Measurements from ENCODE around the gene PPM1F. TPM values are rescaled to one million over a fixed set of nuclear protein-coding genes. Genes with fewer than 3 reads are reported as not detected.
A peak's percentile ranks its signal among the peaks of the same experiment; 100 is the strongest.

PPM1F gene
- total and polyA plus RNA-seq, 3 experiments from 2014 or later = 9.2 to 29.1 (median 25.4) TPM

GRCh38 chr22:21939461-21939913, 13.2 kb downstream of the PPM1F start:
- POLR2A ChIA-PET = interaction anchor here (0.7 to 1.8 kb wide), 2 partner anchors 13 to 20 kb away, joined by 5 to 7 read pairs; partner anchors contain the start of gene PPM1F
- Histone ChIP-seq H3K4me1 (ENCODE audit: insufficient read depth, low read length) (peaks cover 16% of the 10 kb centered on the region), H3K36me3 (ENCODE audit: insufficient read depth, low read length) (peaks cover 5% of the 10 kb centered on the region), H3K9me3 (ENCODE audit: low read length) (no peaks in the 10 kb centered on the region), H3K4me3 (ENCODE audit: low read length) (no peak overlapping the region), H3K27ac (ENCODE audit: low read depth, low read length) (peak overlapping the region; percentile 27), H3K27me3 (ENCODE audit: insufficient read depth, low read length, poor library complexity, severe bottlenecking) (no peaks in the 10 kb centered on the region)
- Mint-ChIP-seq H3K4me3 (peak overlapping the region in 4 of 7 donors; percentile 16 to 87 (median 59)), H3K27me3 (peaks cover 0 to 3% of the 10 kb centered on the region in 2 donors), H3K9me3 (no peaks in the 10 kb centered on the region), H3K4me1 (peaks cover 24 to 43% (median 27%) of the 10 kb centered on the region in 3 donors), H3K36me3 (peaks cover 0 to 23% (median 7%) of the 10 kb centered on the region in 3 donors), H3K27ac (peak overlapping the region in 5 of 8 donors; percentile 26 to 88 (median 54))
- CTCF ChIA-PET = interaction anchor here (1.4 to 8.9 kb wide), 5 partner anchors 12 to 232 kb away, joined by 3 to 100 read pairs (median 9); partner anchors contain the start of gene PPM1F
- DNase-seq = no peak

- Mint-ChIP-seq H3K9me3 (no peaks in the 10 kb centered on the region), H3K27ac (peak overlapping the region; percentile 75 to 97 (median 86)), H3K27me3 (peaks cover 0 to 3% of the 10 kb centered on the region in 2 donors), H3K36me3 (peaks cover 0 to 17% (median 5%) of the 10 kb centered on the region in 3 donors), H3K4me1 (peaks cover 24 to 42% (median 27%) of the 10 kb centered on the region in 3 donors), H3K4me3 (peak overlapping the region; percentile 83 to 92 (median 87))
- POLR2A ChIA-PET = interaction anchor here (1.6 to 1.8 kb wide), 2 partner anchors 11 to 14 kb away, joined by 4 to 7 read pairs; partner anchors contain the start of gene PPM1F
- Histone ChIP-seq H3K4me1 (ENCODE audit: insufficient read depth, low read length) (peaks cover 16% of the 10 kb centered on the region), H3K36me3 (ENCODE audit: insufficient read depth, low read length) (peaks cover 5% of the 10 kb centered on the region), H3K4me3 (ENCODE audit: low read length) (no peak overlapping the region), H3K27me3 (ENCODE audit: insufficient read depth, low read length, poor library complexity, severe bottlenecking) (no peaks in the 10 kb centered on the region), H3K27ac (ENCODE audit: low read depth, low read length) (peak overlapping the region; percentile 88), H3K9me3 (ENCODE audit: low read length) (no peaks in the 10 kb centered on the region)
- CTCF ChIA-PET = interaction anchor here (0.9 to 8.9 kb wide), 11 partner anchors 12 to 297 kb away, joined by 3 to 100 read pairs (median 6); partner anchors contain the start of genes PPM1F and SDF2L1
- no peak for DNase-seq
These were observed 13.7 kb downstream of the PPM1F start for GRCh38 chr22:21938906-21939305.

- peak overlapping the region; percentile 88 for H3K27ac ChIP-seq (ENCODE audit: low read depth, low read length)
- H3K4me3 ChIP-seq (ENCODE audit: low read length) = peak overlapping the region; percentile 91
- no peaks in the 10 kb centered on the region for H3K9me3 ChIP-seq (ENCODE audit: low read length)
- peaks cover 16% of the 10 kb centered on the region for H3K4me1 ChIP-seq (ENCODE audit: insufficient read depth, low read length)
- Mint-ChIP-seq H3K4me3 (peak overlapping the region; percentile 83 to 92 (median 87)), H3K27me3 (peaks cover 0 to 3% of the 10 kb centered on the region in 2 donors), H3K36me3 (peaks cover 0 to 18% (median 5%) of the 10 kb centered on the region in 3 donors), H3K9me3 (no peaks in the 10 kb centered on the region), H3K4me1 (peaks cover 24 to 40% (median 27%) of the 10 kb centered on the region in 3 donors), H3K27ac (peak overlapping the region; percentile 78 to 97 (median 86))
- ChIA-PET POLR2A (interaction anchor here (1.6 to 1.8 kb wide), 2 partner anchors 12 to 14 kb away, joined by 4 to 7 read pairs; partner anchors contain the start of gene PPM1F), CTCF (interaction anchor here (0.7 to 8.9 kb wide), 26 partner anchors 9 to 296 kb away, joined by 3 to 100 read pairs (median 4); partner anchors contain the start of genes PPM1F and SDF2L1)
- no peaks in the 10 kb centered on the region for H3K27me3 ChIP-seq (ENCODE audit: insufficient read depth, low read length, poor library complexity, severe bottlenecking)
- peak; percentile 83 to 91 (median 87) for DNase-seq
- peaks cover 7% of the 10 kb centered on the region for H3K36me3 ChIP-seq (ENCODE audit: insufficient read depth, low read length)
These were observed 14.4 kb downstream of the PPM1F start for GRCh38 chr22:21938071-21938822.

GRCh38 chr22:21937821-21938070, 14.9 kb downstream of the PPM1F start:
- peak overlapping the region; percentile 83 to 92 (median 87) for H3K4me3 Mint-ChIP-seq
- Histone ChIP-seq H3K27me3 (ENCODE audit: insufficient read depth, low read length, poor library complexity, severe bottlenecking) (no peaks in the 10 kb centered on the region), H3K36me3 (ENCODE audit: insufficient read depth, low read length) (peaks cover 12% of the 10 kb centered on the region), H3K9me3 (ENCODE audit: low read length) (no peaks in the 10 kb centered on the region), H3K27ac (ENCODE audit: low read depth, low read length) (peak overlapping the region; percentile 88), H3K4me1 (ENCODE audit: insufficient read depth, low read length) (peaks cover 16% of the 10 kb centered on the region), H3K4me3 (ENCODE audit: low read length) (peak overlapping the region; percentile 91)
- H3K27me3 Mint-ChIP-seq = peaks cover 0 to 3% of the 10 kb centered on the region in 2 donors
- peaks cover 0 to 19% (median 8%) of the 10 kb centered on the region in 3 donors for H3K36me3 Mint-ChIP-seq
- ChIA-PET CTCF (interaction anchor here (0.7 to 8.9 kb wide), 23 partner anchors 9 to 296 kb away, joined by 3 to 100 read pairs (median 4); partner anchors contain the start of genes PPM1F and SDF2L1), POLR2A (interaction anchor here (1.6 to 1.8 kb wide), 2 partner anchors 12 to 15 kb away, joined by 4 to 7 read pairs; partner anchors contain the start of gene PPM1F)
- H3K27ac Mint-ChIP-seq = peak overlapping the region; percentile 78 to 97 (median 86)
- peaks cover 24 to 38% (median 27%) of the 10 kb centered on the region in 3 donors for H3K4me1 Mint-ChIP-seq
- no peaks in the 10 kb centered on the region for H3K9me3 Mint-ChIP-seq
- no peak for DNase-seq

- peaks cover 0 to 24% (median 8%) of the 10 kb centered on the region in 3 donors for H3K36me3 Mint-ChIP-seq
- Histone ChIP-seq H3K4me3 (ENCODE audit: low read length) (peak overlapping the region; percentile 91), H3K9me3 (ENCODE audit: low read length) (no peaks in the 10 kb centered on the region), H3K36me3 (ENCODE audit: insufficient read depth, low read length) (peaks cover 17% of the 10 kb centered on the region), H3K27me3 (ENCODE audit: insufficient read depth, low read length, poor library complexity, severe bottlenecking) (no peaks in the 10 kb centered on the region), H3K4me1 (ENCODE audit: insufficient read depth, low read length) (peaks cover 16% of the 10 kb centered on the region), H3K27ac (ENCODE audit: low read depth, low read length) (peak overlapping the region; percentile 88)
- no peaks in the 10 kb centered on the region for H3K9me3 Mint-ChIP-seq
- peak overlapping the region in 3 of 8 donors; percentile 78 to 97 (median 86) for H3K27ac Mint-ChIP-seq
- CTCF ChIA-PET = interaction anchor here (0.9 to 8.9 kb wide), 21 partner anchors 10 to 295 kb away, joined by 3 to 100 read pairs (median 4); partner anchors contain the start of genes PPM1F and SDF2L1
- peaks cover 0 to 3% of the 10 kb centered on the region in 2 donors for H3K27me3 Mint-ChIP-seq
- H3K4me1 Mint-ChIP-seq = peaks cover 22 to 33% (median 27%) of the 10 kb centered on the region in 3 donors
- no peak for DNase-seq
- H3K4me3 Mint-ChIP-seq = peak overlapping the region in 3 of 7 donors; percentile 28 to 87 (median 83)
- POLR2A ChIA-PET = interaction anchor here (1.6 to 1.8 kb wide), 2 partner anchors 13 to 15 kb away, joined by 4 to 7 read pairs; partner anchors contain the start of gene PPM1F
These were observed 15.4 kb downstream of the PPM1F start for GRCh38 chr22:21937041-21937820.

GRCh38 chr22:21936151-21936775, 16.4 kb downstream of the PPM1F start:
- H3K4me3 Mint-ChIP-seq = peak overlapping the region in 1 of 7 donors; percentile 13
- no peak overlapping the region for H3K4me3 ChIP-seq (ENCODE audit: low read length)

GRCh38 chr22:21933910-21934309, 18.7 kb downstream of the PPM1F start:
- DNase-seq = no peak
- peaks cover 39% of the 10 kb centered on the region for H3K36me3 ChIP-seq (ENCODE audit: insufficient read depth, low read length)
- no peaks in the 10 kb centered on the region for H3K9me3 ChIP-seq (ENCODE audit: low read length)
- Mint-ChIP-seq H3K4me3 (no peak overlapping the region), H3K27ac (no peak overlapping the region), H3K36me3 (peaks cover 0 to 42% (median 11%) of the 10 kb centered on the region in 3 donors), H3K9me3 (no peaks in the 10 kb centered on the region), H3K27me3 (no peaks in the 10 kb centered on the region), H3K4me1 (peaks cover 11 to 22% (median 18%) of the 10 kb centered on the region in 3 donors)
- CTCF ChIA-PET = no interaction called here
- no peaks in the 10 kb centered on the region for H3K27me3 ChIP-seq (ENCODE audit: insufficient read depth, low read length, poor library complexity, severe bottlenecking)
- POLR2A ChIA-PET = no interaction called here
- peaks cover 16% of the 10 kb centered on the region for H3K4me1 ChIP-seq (ENCODE audit: insufficient read depth, low read length)
- no peak overlapping the region for H3K27ac ChIP-seq (ENCODE audit: low read depth, low read length)
- no peak overlapping the region for H3K4me3 ChIP-seq (ENCODE audit: low read length)

More at GRCh38 chr22:21936151-21936775, 16.4 kb downstream of the PPM1F start:
- H3K4me1 Mint-ChIP-seq = peaks cover 18 to 27% (median 25%) of the 10 kb centered on the region in 3 donors
- DNase-seq = no peak
- Histone ChIP-seq H3K36me3 (ENCODE audit: insufficient read depth, low read length) (peaks cover 19% of the 10 kb centered on the region), H3K27me3 (ENCODE audit: insufficient read depth, low read length, poor library complexity, severe bottlenecking) (no peaks in the 10 kb centered on the region), H3K9me3 (ENCODE audit: low read length) (no peaks in the 10 kb centered on the region), H3K27ac (ENCODE audit: low read depth, low read length) (peak overlapping the region; percentile 8), H3K4me1 (ENCODE audit: insufficient read depth, low read length) (peaks cover 16% of the 10 kb centered on the region)
- no peaks in the 10 kb centered on the region for H3K9me3 Mint-ChIP-seq
- peaks cover 0 to 23% (median 6%) of the 10 kb centered on the region in 3 donors for H3K36me3 Mint-ChIP-seq
- ChIA-PET CTCF (interaction anchor here (1.0 to 8.9 kb wide), 5 partner anchors 15 to 223 kb away, joined by 3 to 100 read pairs (median 5); partner anchors contain the start of gene PPM1F), POLR2A (no interaction called here)
- peaks cover 0 to under 1% of the 10 kb centered on the region in 2 donors for H3K27me3 Mint-ChIP-seq
- peak overlapping the region in 3 of 8 donors; percentile 26 to 75 (median 61) for H3K27ac Mint-ChIP-seq
